ENCODE data around the gene INPPL1. TPM values are rescaled to one million over a fixed set of nuclear protein-coding genes. Genes with fewer than 3 reads are reported as not detected.
A peak's percentile ranks its signal among the peaks of the same experiment; 100 is the strongest.
"Not testable (repeated sequence)": the region's sequence is repeated elsewhere in the genome, so short reads cannot be mapped to it uniquely, and the experiment has no call there.

Gene INPPL1
- total RNA-seq, 1 donor: 86.5 TPM

DNA sequence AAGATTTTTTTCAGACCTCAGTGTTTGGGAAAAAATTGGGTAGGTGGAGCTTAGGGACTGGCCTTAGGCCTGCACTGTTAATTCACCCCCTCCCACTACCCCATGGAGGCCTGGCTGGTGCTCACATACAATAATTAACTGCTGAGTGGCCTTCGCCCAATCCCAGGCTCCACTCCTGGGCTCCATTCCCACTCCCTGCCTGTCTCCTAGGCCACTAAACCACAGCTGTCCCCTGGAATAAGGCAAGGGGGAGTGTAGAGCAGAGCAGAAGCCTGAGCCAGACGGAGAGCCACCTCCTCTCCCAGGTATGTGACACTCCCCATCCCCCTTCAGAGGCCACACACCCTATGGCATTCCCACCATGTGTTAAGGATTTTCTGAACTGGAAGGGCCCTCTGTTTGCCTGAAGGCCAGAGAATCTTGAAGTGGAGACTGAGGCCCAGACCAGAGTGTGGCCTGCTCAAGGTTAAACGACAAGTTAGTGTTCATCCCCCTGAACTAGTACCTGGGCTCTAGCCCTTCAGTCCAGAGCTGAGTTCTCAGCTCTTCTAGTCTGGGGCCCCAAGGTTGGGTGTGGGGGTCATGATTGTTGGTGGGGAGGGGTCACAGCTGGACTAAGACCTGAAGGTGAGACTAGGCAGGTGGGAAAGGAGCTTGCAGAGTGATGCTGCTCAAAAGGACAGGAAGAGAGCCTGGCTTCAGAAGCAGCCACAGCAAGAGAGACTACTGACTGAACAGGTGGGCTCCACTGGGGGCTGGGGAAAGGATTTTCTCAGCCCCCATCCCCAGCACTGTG lies 34.9 kb upstream of the INPPL1 start:
- no peaks in the 10 kb centered on the region for H3K27me3 ChIP-seq (ENCODE audit: insufficient read depth, low read length)
- peaks cover 4% of the 10 kb centered on the region for H3K4me1 ChIP-seq (ENCODE audit: insufficient read depth, low read length)
- no peak overlapping the region for H3K4me3 ChIP-seq (ENCODE audit: insufficient read depth, low read length)
- H3K4me2 ChIP-seq (ENCODE audit: insufficient read depth, low read length): no peak overlapping the region
- H3K9me3 ChIP-seq (ENCODE audit: low read depth, low read length): no peaks in the 10 kb centered on the region
- TF ChIP-seq, protein P1, sequence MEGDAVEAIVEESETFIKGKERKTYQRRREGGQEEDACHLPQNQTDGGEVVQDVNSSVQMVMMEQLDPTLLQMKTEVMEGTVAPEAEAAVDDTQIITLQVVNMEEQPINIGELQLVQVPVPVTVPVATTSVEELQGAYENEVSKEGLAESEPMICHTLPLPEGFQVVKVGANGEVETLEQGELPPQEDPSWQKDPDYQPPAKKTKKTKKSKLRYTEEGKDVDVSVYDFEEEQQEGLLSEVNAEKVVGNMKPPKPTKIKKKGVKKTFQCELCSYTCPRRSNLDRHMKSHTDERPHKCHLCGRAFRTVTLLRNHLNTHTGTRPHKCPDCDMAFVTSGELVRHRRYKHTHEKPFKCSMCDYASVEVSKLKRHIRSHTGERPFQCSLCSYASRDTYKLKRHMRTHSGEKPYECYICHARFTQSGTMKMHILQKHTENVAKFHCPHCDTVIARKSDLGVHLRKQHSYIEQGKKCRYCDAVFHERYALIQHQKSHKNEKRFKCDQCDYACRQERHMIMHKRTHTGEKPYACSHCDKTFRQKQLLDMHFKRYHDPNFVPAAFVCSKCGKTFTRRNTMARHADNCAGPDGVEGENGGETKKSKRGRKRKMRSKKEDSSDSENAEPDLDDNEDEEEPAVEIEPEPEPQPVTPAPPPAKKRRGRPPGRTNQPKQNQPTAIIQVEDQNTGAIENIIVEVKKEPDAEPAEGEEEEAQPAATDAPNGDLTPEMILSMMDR (IDR thresholded peaks at IDR 0.05; ENCODE audit: extremely low read depth, low read depth, low read length): no peak
- no peak overlapping the region for H3K27ac ChIP-seq (ENCODE audit: low read depth, low read length)
- H3K79me2 ChIP-seq (ENCODE audit: insufficient read depth, low read length): no peaks in the 10 kb centered on the region
- H4K20me1 ChIP-seq (ENCODE audit: insufficient read depth, low read length): no peaks in the 10 kb centered on the region
- H2AFZ ChIP-seq (ENCODE audit: low read length): no peak overlapping the region
- no peaks in the 10 kb centered on the region for H3K36me3 ChIP-seq (ENCODE audit: insufficient read depth, low read length)
- no peak for DNase-seq (ENCODE audit: insufficient read length, low spot score, missing footprints)

DNA sequence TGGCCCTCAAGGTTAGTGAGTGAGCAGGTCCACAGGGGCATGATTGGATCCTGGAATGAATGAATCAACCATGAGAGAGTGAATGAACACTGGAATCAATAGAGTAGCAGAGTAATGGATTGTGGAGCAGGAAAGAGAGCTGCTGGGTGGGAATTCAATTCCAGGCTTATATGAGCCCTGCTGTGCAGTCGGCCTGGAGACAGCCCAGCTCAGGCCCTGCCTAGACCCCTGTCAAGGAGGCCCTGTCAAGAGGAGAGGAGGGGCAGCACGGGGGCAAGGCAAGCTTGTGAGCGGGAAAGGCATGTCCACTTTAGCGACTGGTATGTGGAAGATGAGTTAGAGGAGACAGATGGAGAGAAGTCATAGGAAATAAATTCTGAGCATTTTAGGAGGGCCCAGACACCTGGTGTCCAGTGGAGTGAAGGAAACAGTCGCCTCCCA lies 33.9 kb upstream of the INPPL1 start:
- DNase-seq (ENCODE audit: insufficient read length, low spot score, missing footprints): no peak
- no peaks in the 10 kb centered on the region for H3K36me3 ChIP-seq (ENCODE audit: insufficient read depth, low read length)
- TF ChIP-seq, protein P1 (IDR thresholded peaks at IDR 0.05; ENCODE audit: extremely low read depth, low read depth, low read length): no peak
- no peak overlapping the region for H2AFZ ChIP-seq (ENCODE audit: low read length)
- no peak overlapping the region for H3K27ac ChIP-seq (ENCODE audit: low read depth, low read length)
- H3K9me3 ChIP-seq (ENCODE audit: low read depth, low read length): no peaks in the 10 kb centered on the region
- no peaks in the 10 kb centered on the region for H3K27me3 ChIP-seq (ENCODE audit: insufficient read depth, low read length)
- no peaks in the 10 kb centered on the region for H4K20me1 ChIP-seq (ENCODE audit: insufficient read depth, low read length)
- no peaks in the 10 kb centered on the region for H3K79me2 ChIP-seq (ENCODE audit: insufficient read depth, low read length)
- H3K4me2 ChIP-seq (ENCODE audit: insufficient read depth, low read length): no peak overlapping the region
- no peak overlapping the region for H3K4me3 ChIP-seq (ENCODE audit: insufficient read depth, low read length)
- peaks cover 4% of the 10 kb centered on the region for H3K4me1 ChIP-seq (ENCODE audit: insufficient read depth, low read length)

DNA sequence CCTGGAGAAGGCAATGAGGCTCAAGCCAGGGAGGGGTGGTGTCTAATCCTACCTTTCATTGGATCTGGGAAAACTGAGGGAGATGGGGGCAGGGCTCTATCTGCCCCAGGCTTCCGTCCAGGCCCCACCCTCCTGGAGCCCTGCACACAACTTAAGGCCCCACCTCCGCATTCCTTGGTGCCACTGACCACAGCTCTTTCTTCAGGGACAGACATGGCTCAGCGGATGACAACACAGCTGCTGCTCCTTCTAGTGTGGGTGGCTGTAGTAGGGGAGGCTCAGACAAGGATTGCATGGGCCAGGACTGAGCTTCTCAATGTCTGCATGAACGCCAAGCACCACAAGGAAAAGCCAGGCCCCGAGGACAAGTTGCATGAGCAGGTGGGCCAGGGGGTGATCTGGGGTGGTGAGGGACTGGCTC lies 32.6 kb upstream of the INPPL1 start, which contains the start of gene FOLR1:
TSS of gene FOLR1 (plus strand) at position 180 of the 421 bp plus-strand sequence. CDS start at position 214, 34 bp downstream.
- Histone ChIP-seq H3K27ac (ENCODE audit: low read depth, low read length) (no peak within 1 kb of the TSS), H3K4me3 (ENCODE audit: insufficient read depth, low read length) (no peak within 1 kb of the TSS), H3K4me2 (ENCODE audit: insufficient read depth, low read length) (no peak within 1 kb of the TSS), H3K9me3 (ENCODE audit: low read depth, low read length) (no peaks in the 10 kb centered on the region), H3K36me3 (ENCODE audit: insufficient read depth, low read length) (no peaks in the 10 kb centered on the region), H3K4me1 (ENCODE audit: insufficient read depth, low read length) (peaks cover 4% of the 10 kb centered on the region), H3K79me2 (ENCODE audit: insufficient read depth, low read length) (no peaks in the 10 kb centered on the region), H3K27me3 (ENCODE audit: insufficient read depth, low read length) (no peaks in the 10 kb centered on the region), H2AFZ (ENCODE audit: low read length) (peak within 1 kb of the TSS; percentile 7), H4K20me1 (ENCODE audit: insufficient read depth, low read length) (no peaks in the 10 kb centered on the region)
- DNase-seq (ENCODE audit: insufficient read length, low spot score, missing footprints): peak; percentile 81
- TF ChIP-seq, protein P1 (IDR thresholded peaks at IDR 0.05; ENCODE audit: extremely low read depth, low read depth, low read length): no peak

DNA sequence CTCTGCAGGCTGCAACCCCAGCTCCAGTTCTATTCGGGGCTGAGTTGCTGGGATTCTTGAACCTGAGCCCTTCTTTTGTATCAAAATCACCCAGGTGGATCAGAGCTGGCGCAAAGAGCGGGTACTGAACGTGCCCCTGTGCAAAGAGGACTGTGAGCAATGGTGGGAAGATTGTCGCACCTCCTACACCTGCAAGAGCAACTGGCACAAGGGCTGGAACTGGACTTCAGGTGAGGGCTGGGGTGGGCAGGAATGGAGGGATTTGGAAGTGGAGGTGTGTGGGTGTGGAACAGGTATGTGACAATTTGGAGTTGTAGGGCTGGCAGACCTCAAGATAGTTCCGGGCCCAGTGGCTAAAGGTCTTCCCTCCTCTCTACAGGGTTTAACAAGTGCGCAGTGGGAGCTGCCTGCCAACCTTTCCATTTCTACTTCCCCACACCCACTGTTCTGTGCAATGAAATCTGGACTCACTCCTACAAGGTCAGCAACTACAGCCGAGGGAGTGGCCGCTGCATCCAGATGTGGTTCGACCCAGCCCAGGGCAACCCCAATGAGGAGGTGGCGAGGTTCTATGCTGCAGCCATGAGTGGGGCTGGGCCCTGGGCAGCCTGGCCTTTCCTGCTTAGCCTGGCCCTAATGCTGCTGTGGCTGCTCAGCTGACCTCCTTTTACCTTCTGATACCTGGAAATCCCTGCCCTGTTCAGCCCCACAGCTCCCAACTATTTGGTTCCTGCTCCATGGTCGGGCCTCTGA lies 28.9 kb upstream of the INPPL1 start:
- no peaks in the 10 kb centered on the region for H3K79me2 ChIP-seq (ENCODE audit: insufficient read depth, low read length)
- H4K20me1 ChIP-seq (ENCODE audit: insufficient read depth, low read length): no peaks in the 10 kb centered on the region
- H3K36me3 ChIP-seq (ENCODE audit: insufficient read depth, low read length): no peaks in the 10 kb centered on the region
- H3K27me3 ChIP-seq (ENCODE audit: insufficient read depth, low read length): no peaks in the 10 kb centered on the region
- H3K9me3 ChIP-seq (ENCODE audit: low read depth, low read length): no peaks in the 10 kb centered on the region
- no peak overlapping the region for H3K4me2 ChIP-seq (ENCODE audit: insufficient read depth, low read length)
- peaks cover 4% of the 10 kb centered on the region for H3K4me1 ChIP-seq (ENCODE audit: insufficient read depth, low read length)
- H3K4me3 ChIP-seq (ENCODE audit: insufficient read depth, low read length): no peak overlapping the region
- no peak overlapping the region for H2AFZ ChIP-seq (ENCODE audit: low read length)
- no peak overlapping the region for H3K27ac ChIP-seq (ENCODE audit: low read depth, low read length)
- TF ChIP-seq, protein P1 (IDR thresholded peaks at IDR 0.05; ENCODE audit: extremely low read depth, low read depth, low read length): no peak
- DNase-seq (ENCODE audit: insufficient read length, low spot score, missing footprints): no peak

DNA sequence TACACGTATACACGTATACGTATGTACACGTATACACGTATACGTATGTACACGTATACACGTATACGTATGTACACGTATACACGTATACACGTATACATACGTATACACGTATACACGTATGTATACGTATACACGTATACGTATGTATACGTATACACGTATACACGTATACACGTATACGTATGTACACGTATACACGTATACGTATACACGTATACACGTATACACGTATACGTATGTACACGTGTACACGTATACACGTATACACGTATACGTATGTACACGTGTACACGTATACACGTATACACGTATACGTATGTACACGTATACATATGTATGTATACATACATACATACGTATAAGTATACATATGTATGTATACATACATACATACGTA lies 23.1 kb upstream of the INPPL1 start:
- H3K79me2 ChIP-seq (ENCODE audit: insufficient read depth, low read length); H3K36me3 ChIP-seq (ENCODE audit: insufficient read depth, low read length); H3K4me3 ChIP-seq (ENCODE audit: insufficient read depth, low read length); H4K20me1 ChIP-seq (ENCODE audit: insufficient read depth, low read length); H3K4me1 ChIP-seq (ENCODE audit: insufficient read depth, low read length); H3K4me2 ChIP-seq (ENCODE audit: insufficient read depth, low read length); H3K27ac ChIP-seq (ENCODE audit: low read depth, low read length); H3K27me3 ChIP-seq (ENCODE audit: insufficient read depth, low read length); H2AFZ ChIP-seq (ENCODE audit: low read length); H3K9me3 ChIP-seq (ENCODE audit: low read depth, low read length); DNase-seq (ENCODE audit: insufficient read length, low spot score, missing footprints): not testable (repeated sequence)
